GM19240 (cell line): Measurements from ENCODE around the gene TMEM163.
"Not testable (repeated sequence)": the region's sequence is repeated elsewhere in the genome, so short reads cannot be mapped to it uniquely, and the experiment has no call there.

Experiments
- DNase-seq: peaks from one replicate; pipeline ENCODE4 v3.0.0; 2011; ENCODE audit warnings: low spot score; ENCODE audit not compliant: insufficient read length

TMEM163 gene

DNA sequence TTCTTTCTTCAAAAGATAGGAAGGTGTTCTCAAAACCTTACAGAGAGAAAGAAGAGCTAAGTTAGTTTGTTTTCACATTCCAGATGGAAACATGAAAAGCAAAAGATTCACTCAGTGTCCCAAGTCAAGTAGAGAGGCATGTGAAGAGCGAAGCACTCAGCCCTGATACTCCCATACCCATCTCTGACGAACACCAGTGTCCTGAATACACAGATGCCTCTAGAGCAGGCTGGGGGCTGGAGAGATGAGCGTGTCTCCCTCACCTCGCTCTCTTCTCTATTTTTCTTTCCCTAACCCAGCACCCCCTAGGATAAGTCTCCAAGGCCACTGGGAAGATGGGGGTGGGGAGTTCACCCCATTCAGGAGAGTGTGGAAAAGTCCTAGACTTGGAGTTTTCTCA, 227.8 kb downstream of the TMEM163 start:
- no peak for DNase-seq

- DNase-seq, result no peak
Measured at GRCh38 chr2:134490559-134490958, 228.2 kb downstream of the TMEM163 start.

DNA sequence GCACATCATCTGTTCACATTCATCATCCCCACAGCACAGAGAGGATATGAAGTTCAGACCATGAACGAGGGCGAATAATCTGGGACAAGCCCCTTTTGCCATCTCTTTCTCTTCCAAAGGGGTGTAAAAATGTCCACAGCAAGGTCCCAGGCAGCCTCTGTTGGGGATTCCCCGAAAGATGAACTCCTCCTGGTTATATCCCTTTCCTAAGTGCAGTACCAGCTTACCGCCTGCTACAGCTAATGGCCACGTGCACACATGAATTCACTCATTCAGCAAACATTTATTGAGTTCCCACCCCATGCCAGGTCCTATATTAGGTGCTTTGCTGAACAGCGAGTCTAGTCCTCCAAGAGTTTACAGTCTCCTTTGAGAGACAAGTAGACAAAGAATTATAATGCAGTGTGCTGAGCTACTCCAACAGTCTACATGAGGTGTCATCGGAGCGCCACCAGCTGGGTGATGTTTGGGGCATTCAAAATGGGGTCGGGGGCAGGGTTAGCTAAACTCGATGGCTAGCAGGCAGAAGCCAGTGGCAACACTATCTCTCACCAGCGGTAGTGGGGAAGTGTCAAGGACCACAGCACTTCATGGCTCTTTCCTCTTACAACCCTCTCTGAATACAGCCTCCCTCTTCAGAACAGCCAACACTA, 228.9 kb downstream of the TMEM163 start:
- DNase-seq, result no peak

GRCh38 chr2:134482766-134483340, 235.9 kb downstream of the TMEM163 start:
- no peak for DNase-seq

DNA sequence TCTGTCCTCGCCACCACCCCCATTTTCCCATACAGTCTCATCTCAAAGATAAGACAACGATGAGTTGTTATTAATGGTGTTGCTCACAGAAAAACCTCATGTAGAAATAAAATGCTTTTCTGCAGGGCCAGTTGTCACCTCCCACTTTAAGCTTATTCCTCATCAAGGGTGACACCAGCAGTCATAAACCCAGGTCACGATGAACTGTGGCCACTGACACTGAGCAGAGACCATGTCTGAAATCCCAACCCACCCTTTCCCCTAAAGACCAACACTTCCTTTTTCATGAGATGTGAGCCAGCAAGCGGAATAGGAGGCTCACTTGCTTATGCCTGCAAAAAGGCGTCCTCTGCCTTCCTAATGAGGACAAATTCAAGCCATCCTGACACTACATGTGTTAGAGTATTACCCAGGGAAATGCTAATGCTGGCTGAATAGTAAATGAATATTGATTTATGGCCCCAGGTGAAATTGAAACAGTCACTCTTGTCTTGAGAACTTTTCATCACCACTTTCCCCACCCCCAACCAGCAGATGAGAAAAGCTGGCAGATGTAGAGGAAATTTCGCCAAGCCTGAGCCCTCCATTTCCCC, 236.6 kb downstream of the TMEM163 start:
- no peak for DNase-seq

DNA sequence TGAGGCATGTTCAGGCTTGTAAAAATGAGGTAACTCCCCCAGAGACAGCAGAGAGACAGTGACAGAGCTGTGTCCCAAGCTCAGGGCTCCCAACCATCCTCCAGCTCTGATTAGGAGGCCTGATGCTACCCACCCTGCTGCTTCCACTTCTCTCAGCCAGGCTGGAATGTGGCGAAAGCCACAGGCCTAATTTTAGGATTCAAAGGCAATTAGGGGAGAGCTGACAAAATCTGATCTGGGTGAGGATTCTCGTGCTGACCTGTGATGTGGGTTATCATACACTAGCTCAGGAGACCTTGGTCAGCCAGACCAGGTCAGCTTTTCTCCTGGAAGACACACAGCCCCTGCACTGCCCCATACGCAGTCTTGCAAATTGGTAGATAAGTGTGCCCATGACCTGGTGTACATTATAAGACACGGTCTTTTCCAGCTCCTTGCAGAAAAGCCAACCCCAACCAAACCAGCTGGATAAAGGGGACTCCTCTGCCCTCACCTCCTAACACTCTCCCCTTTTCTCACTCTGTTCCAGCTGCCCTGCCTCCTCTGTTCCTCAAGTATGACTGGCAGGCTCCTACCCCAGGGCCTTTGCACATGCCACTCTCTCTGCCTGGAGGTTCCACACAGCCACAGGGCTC, 239.0 kb downstream of the TMEM163 start:
- no peak for DNase-seq

DNA sequence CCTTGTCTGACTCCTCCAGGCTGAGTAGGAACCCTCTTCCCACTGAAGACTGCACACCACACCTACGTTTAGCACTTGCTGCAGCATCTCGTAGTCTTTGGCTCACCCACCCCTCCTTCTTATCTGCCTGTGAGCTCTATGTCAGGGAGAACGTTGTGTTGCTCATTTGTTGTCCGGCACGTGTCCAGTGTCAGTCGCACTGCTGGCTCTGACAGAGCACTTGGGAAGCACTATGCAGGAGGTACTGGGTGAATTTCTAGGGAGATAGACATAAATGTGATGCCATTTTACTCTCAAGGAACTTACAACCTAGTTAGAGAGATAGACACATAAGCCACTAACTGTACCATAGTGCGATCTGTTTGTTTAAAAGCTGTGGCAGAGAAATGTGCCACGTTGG, 241.8 kb downstream of the TMEM163 start:
- DNase-seq, result not testable (repeated sequence)

DNA sequence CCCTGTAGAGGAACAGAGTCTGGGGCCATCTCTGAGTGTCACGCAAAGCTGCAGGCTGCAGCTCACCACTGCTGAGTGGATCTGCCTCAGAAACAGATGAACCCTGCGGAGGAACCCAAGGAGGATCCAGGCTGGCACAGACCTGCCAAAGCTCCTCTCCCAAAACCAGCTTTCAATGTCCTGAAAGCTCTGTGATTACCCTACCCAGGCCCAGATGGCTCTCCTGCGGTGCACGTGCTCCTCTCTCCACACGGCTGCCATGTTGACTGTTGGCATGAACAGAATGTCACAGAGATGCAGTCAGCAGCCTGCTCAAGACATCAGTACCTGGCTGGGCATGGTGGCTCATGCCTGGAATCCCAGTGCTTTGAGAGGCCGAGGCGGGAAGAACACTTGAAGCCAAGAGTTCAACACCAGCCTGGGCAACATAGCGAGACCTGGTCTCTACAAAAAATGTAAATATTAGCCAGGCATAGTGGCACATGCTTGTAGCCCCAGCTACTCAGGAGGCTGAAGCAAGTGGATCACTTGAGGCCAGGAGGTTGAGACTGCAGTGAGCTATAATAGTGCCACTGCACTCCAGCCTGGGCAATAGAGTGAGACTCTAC, 248.1 kb downstream of the TMEM163 start:
- no peak for DNase-seq

GRCh38 chr2:134469516-134470115, 249.2 kb downstream of the TMEM163 start:
- no peak for DNase-seq

GRCh38 chr2:134468776-134469175, 250.0 kb downstream of the TMEM163 start:
- DNase-seq, result no peak

- DNase-seq, result no peak
Measured at GRCh38 chr2:134468164-134468563, 250.6 kb downstream of the TMEM163 start.

- DNase-seq, result no peak
Measured at GRCh38 chr2:134466141-134466540, 252.7 kb downstream of the TMEM163 start.

- DNase-seq, result no peak
Measured at GRCh38 chr2:134465228-134466105, 253.3 kb downstream of the TMEM163 start.

DNA sequence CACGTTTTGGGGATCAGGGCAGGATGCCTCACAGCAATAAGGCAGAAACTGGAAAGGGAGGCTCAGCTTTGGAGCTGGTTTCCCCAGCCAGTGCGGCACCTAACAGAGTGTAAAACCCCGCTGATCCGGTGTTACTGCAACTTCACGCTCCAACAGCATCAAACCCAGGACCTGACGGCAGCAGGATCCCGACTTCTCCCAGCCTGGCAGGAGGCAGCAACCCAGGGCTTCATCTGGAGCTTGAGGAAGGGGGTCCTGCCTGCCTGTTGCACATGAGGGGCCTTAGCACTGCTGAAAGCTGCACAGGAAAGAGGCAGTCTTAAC, 255.1 kb downstream of the TMEM163 start:
- DNase-seq, result no peak

DNA sequence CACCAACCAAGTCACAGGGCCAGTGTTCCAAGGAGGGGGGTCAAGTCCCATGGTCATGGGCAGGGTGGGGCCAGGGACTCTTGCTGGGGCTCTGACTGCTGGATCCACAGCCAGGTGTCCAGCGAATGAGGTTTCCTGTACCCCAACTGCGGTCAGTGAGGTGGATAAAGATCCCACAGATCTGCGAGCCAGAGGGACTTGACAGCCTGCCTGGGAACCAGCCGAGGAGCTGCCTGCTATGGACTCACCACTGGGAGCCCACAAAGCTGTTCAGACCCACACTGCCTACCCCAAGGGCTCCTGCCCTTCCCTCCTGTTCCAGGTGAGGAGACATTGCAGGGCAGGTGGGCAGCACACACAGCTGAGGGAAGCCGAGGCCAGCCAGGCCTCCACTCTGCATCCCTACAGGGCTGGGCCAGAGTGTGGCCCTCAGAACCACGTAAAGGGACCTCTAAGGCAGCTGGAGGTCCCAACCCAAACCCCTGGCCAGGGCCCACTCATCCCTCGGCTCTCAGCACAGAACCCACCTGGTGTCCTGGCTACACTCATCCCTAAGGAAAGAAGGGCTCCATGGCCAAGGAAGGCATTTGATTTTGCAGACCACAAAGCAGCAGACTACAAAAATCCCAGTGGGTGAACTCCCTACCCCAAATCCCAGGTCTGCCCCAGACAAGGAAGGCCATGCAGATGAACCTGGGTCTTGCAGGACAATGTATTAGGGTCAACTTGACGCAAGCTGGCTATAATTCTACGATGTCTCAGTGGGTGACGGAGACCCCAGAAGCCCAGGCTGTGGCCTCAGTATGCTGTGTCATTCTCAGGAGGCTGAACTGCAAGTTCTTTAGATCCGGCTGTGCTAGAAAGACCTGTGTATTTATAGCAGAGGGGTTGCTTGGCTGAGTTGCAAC, 255.8 kb downstream of the TMEM163 start:
- no peak for DNase-seq

DNA sequence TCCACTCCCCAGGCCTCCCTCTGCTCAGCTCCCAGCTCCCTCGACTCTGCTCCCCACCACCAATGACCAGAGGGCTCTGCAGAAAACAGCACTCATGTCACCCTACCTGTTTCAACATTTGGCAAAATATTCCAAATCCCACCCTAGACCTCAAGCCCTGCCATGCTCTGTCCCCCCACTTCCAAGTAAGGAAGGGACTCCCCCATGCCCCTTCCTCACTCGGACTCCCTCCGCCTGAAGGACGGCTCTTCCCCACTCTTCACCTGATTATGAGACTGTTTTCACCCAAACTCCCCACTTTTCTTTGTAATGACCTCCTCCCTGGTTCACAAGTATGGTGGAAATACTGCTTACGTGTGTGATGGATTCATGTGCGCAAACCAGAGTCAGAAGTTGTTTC, 256.5 kb downstream of the TMEM163 start:
- no peak for DNase-seq

- DNase-seq, result no peak
Measured at GRCh38 chr2:134461511-134461910, 257.3 kb downstream of the TMEM163 start.

GRCh38 chr2:134460583-134460998, 258.2 kb downstream of the TMEM163 start:
- DNase-seq, result peak; percentile 55

DNA sequence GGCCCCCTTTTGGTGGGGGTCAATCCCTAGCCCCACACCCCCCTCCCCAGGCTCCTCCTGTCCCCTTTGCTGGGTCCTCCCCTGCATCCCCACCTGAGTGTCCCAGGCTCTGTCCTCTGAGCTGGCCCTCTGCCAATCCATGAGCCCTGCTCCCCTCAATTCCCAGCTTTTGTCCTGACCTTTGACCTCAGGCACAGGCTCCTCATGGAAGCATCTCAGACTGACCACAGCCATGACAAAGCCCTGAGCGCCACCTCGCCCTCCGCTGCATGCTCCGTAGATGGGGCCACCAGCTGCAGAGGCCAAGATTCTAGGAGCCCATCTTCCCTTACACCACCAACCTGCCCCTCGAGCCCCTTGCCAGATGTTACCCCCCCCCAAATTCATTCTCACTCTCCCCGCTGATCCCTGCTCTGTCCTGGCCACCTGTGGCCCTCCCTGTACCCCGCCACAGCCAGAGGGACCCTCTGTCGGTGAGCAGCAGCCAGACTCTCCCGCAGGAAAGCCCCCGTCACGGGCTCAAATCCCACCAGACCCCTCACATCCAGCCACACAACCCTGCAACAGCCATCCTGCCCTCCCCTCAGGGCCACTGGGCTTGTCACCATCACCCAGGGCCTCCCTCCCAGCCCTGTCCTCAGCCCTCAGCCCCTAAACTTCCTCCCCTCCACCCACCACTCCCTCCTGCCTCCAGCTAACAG, 258.9 kb downstream of the TMEM163 start:
- DNase-seq, result no peak
